ENCODE measurements around the gene TSPAN16.

GRCh38 chr19:11284515-11284914 is 11.4 kb upstream of the TSPAN16 start:
- no peak for TF ChIP-seq CTCF (conservative IDR thresholded peaks at IDR 0.05; ENCODE audit: low read length)
- no peak for TF ChIP-seq EZH2phosphoT487 (IDR thresholded peaks at IDR 0.05; ENCODE audit: borderline replicate concordance, low read depth, low read length)

Measured in OCI-LY7 (cell line).